LoVo (cell line): ENCODE measurements around the gene GMDS.

Experiments
- DNase-seq: peaks from one replicate; pipeline ENCODE4 v3.0.0-alpha.2; 2016; ENCODE audit warnings: low spot score

The GMDS gene

GRCh38 chr6:1604158-1605003 lies 641.0 kb downstream of the GMDS start:
- DNase-seq = peak; percentile 81

- DNase-seq = no peak
Measured at GRCh38 chr6:1603708-1604107, 641.7 kb downstream of the GMDS start.

GRCh38 chr6:1602049-1602713 lies 643.2 kb downstream of the GMDS start:
- DNase-seq = no peak

DNA sequence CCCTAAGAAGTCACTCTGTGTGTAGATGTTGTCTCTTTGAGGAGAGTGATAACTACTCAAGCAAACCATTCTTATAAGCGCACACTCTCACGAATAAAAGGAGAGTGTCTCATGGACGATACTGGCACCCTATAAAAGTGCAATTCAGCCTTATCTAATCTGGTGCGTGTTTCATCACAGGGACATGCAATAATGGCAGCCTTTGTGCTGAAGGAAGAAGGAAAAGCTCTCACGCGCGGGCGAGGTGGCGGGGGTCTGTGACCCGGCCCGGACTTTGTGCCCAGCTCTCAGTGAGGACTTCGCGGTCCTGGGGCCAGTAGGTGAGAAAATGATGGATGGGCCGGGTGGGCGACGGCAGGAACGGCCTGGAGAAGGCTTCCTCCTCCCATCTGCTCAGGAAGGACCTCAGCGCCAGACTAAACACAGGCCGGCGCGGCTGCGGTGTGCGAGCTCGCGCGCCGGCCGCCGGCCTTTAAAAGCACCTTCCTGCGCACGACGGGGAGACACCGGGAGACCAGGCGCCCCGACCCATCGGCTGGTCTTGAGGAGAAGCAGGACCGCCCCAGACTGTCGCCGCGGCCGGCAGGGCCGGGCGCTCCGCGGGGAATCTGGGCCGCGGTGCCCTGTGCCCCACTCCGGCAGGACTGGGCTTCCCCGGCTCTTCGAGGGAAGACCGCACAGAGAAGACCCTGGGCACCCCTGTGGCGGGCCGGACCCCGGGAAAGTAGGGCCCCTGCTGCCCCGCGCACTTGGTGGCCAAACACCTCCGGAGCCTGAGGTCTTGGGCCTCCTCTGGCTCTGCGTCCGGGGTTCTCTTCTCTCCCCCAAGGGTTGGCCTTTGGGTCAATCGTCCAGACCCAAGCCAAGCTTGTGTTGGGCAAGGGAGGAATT lies 644.0 kb downstream of the GMDS start:
- no peak for DNase-seq

DNA sequence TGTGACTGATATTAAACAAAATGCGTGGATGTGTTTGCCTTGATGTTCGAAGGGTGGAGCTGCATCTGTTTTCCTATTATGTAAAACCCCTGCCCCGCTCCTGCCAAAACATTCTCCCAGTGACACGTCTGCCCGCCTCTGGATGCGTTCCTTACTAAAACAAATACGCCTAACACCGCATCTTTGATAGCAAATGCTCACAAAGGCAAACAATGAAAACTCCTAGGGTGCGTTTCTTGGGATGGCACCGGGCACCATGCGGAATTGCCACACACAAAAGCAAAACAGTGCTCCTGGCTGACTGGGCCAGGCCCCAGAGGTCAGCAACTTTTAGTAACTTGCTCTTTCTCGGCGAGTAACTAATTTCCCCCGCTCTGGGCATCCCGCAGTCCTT lies 644.6 kb downstream of the GMDS start:
- no peak for DNase-seq

GRCh38 chr6:1600063-1600763 lies 645.2 kb downstream of the GMDS start:
- DNase-seq = no peak

GRCh38 chr6:1599469-1599868 lies 645.9 kb downstream of the GMDS start:
- no peak for DNase-seq

GRCh38 chr6:1598886-1599285 lies 646.5 kb downstream of the GMDS start:
- DNase-seq = no peak

- DNase-seq = no peak
Measured at GRCh38 chr6:1598433-1598832, 647.0 kb downstream of the GMDS start.

- DNase-seq = no peak
Measured at GRCh38 chr6:1597924-1598323, 647.5 kb downstream of the GMDS start.

DNA sequence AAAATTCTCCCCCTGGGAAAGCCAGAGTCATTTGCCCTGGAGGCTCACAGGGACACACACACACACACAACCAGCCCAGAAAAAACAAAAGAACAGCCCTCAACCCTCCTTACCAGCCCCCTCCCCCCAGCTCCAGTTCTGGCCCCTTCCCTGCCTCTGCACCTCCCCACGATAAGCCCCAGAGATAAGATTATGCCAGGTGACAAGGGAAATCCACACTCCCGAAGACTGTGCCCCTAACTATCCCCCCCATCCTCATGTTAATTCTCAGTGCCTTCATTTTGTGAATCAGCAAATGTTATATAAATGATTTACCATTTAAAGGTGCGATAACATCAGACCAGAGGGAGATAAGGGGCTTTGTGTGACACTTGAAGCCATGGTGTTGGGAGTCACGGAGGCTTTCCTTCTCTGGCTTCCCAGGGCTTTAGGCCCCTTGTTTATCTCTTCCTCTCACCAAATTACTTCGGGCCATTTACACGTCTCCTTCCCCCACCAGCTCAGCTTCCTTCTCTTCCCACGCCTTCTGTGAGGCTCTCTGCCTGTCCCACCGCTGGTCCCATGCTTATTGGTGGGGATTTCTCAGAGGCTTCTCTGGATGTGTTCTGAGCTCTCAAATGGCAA lies 648.2 kb downstream of the GMDS start:
- no peak for DNase-seq

- peak; percentile 72 for DNase-seq
Measured at GRCh38 chr6:1596088-1596852, 649.1 kb downstream of the GMDS start.

GRCh38 chr6:1595271-1596087 lies 649.9 kb downstream of the GMDS start:
- DNase-seq = no peak

GRCh38 chr6:1594445-1595200 lies 650.8 kb downstream of the GMDS start:
- DNase-seq = no peak

- DNase-seq = no peak
Measured at GRCh38 chr6:1593958-1594314, 651.5 kb downstream of the GMDS start.

GRCh38 chr6:1593286-1593957 lies 652.0 kb downstream of the GMDS start:
- DNase-seq = no peak

GRCh38 chr6:1592852-1593251 lies 652.6 kb downstream of the GMDS start:
- no peak for DNase-seq

DNA sequence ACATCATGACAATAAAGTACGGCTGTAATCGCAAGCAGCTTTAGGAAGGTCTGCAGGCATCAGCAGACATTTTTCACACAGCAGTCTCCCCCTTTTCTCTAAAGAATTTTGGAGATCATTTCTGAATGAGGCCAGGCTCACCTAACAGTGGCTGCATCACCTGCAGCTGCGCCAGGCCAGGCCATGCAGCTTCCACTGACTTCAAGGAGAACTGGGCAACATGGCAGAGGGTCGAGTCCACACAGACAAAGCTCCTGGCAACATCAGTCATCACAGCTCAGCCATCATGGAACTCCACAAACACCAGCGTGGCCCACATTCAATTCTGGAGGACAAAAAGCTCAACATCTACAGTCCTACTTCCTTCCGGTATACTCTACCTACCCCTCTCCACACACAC lies 653.5 kb downstream of the GMDS start:
- no peak for DNase-seq

DNA sequence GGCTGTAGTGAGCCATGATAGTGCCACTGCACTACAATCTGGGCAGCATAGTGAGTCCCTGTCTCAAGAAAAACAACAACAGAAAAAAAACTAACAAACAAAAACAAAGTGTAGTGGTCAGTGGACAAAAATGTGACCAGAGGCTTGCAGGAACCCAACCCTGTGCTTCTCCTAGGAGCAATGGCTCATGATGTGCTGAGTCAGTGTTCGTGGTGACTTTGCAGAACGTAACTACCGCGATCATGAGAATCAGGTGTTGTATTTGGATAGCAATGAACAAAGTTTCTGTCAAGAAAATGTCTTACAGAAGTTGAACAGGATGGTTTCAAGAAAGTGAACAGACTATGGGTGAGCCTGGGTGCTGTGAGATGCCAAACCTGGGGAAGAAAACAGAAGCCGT lies 654.2 kb downstream of the GMDS start:
- no peak for DNase-seq
